Measurements from ENCODE around the gene SREBF1. TPM values are rescaled to one million over a fixed set of nuclear protein-coding genes. Genes with fewer than 3 reads are reported as not detected.

Gene SREBF1
- total and polyA plus RNA-seq, 2 experiments from 2014 or later: 39.6 to 85.3 TPM

- TF ChIP-seq ZNF462 (CRISPR knock-in tag; IDR thresholded peaks at IDR 0.05): no peak
Measured at GRCh38 chr17:17822616-17823015, 14.2 kb downstream of the SREBF1 start (continued).

GRCh38 chr17:17822189-17822588 is 14.6 kb downstream of the SREBF1 start:
- Histone ChIP-seq H4K20me1 (replicated peaks; ENCODE audit: insufficient read depth) (peaks cover 64% of the 10 kb centered on the region), H3K27me3 (ENCODE audit: insufficient read depth) (no peaks in the 10 kb centered on the region), H3K9me2 (ENCODE audit: insufficient read depth) (no peaks in the 10 kb centered on the region), H3K36me3 (ENCODE audit: insufficient read depth) (0 out of 2 replicates have a peak, but pooled peaks cover 5% of the 10 kb centered on the region), H3K79me2 (replicated peaks; ENCODE audit: insufficient read depth) (peaks cover 56% of the 10 kb centered on the region), H3K4me2 (no peak overlapping the region), H3K27ac (ENCODE audit: low read depth) (no peak overlapping the region), H2AFZ (no peak overlapping the region), H3K4me1 (ENCODE audit: insufficient read depth) (peaks cover 49% of the 10 kb centered on the region), H3K4me3 (no peak overlapping the region), H3F3A (replicated peaks; ENCODE audit: low read depth) (peaks cover 22% of the 10 kb centered on the region)
- no peak overlapping the region for H3K27ac Mint-ChIP-seq
- DNase-seq (ENCODE audit: low spot score) (no peak), ATAC-seq (no peak)
- peaks cover 36% of the 10 kb centered on the region for H3K36me3 Mint-ChIP-seq (ENCODE audit: low read depth)
- H3K4me3 Mint-ChIP-seq: peak overlapping the region; percentile 50; the same call in 1 of the 3 replicates
- no peaks in the 10 kb centered on the region; the same call in 2 of the 3 replicates for H3K9me3 Mint-ChIP-seq
- H3K4me1 Mint-ChIP-seq: peaks cover 79% of the 10 kb centered on the region
- peaks cover 23% of the 10 kb centered on the region for H3K27me3 Mint-ChIP-seq (ENCODE audit: insufficient read depth, low read depth, poor library complexity)
- TF ChIP-seq ZNF331 (CRISPR knock-in tag; IDR thresholded peaks at IDR 0.05; ENCODE audit: low read depth): no peak
- TF ChIP-seq CREB1 (CRISPR knock-in tag; IDR thresholded peaks at IDR 0.05; ENCODE audit: low read depth): no peak
- no peak for TF ChIP-seq ETS1 (IDR thresholded peaks at IDR 0.05)
- TF ChIP-seq POLR2AphosphoS5 (IDR thresholded peaks at IDR 0.05; ENCODE audit: low read depth): no peak
- TF ChIP-seq EZH2phosphoT487 (IDR thresholded peaks at IDR 0.05; ENCODE audit: unreplicated experiment): no peak
- no peak for TF ChIP-seq JUNB (IDR thresholded peaks at IDR 0.05; ENCODE audit: unreplicated experiment)
- no peak for TF ChIP-seq ZNF462 (CRISPR knock-in tag; IDR thresholded peaks at IDR 0.05)
